Activated CD4-positive, CD25-positive, alpha-beta regulatory T cell treated with anti-CD3 and anti-CD28 coated beads, Interleukin-2, amount 50 U/mL, for 24 hours (primary cell): Measurements from ENCODE around the gene CD79B.
A peak's percentile ranks its signal among the peaks of the same experiment; 100 is the strongest.

ENCODE experiments used
- ATAC-seq, 2 donors: fragments of 150-1000 bp; cut with Tn5 transposase; one replicate each; pipeline ENCODE4 v1.10.0; 2021; ENCODE audit warnings: mild to moderate bottlenecking in 1 of 2, moderate library complexity in 1 of 2

Gene CD79B

GRCh38 chr17:63931981-63932561 lies at the start of gene CD79B:
TSS of gene CD79B (minus strand) at chr17:63932331. CDS start at chr17:63932261, 70 bp downstream.
- peak; percentile 77 to 78 for ATAC-seq

GRCh38 chr17:63978272-63979200 lies 46.4 kb upstream of the CD79B start:
- no peak for ATAC-seq

- no peak for ATAC-seq
These were observed 44.6 kb upstream of the CD79B start for GRCh38 chr17:63976702-63977101.

- no peak for ATAC-seq
These were observed 43.5 kb upstream of the CD79B start for GRCh38 chr17:63975541-63976092.

GRCh38 chr17:63974594-63975192 lies 42.6 kb upstream of the CD79B start:
- ATAC-seq: peak; percentile 21 to 30

- ATAC-seq: no peak
These were observed 41.9 kb upstream of the CD79B start for GRCh38 chr17:63973930-63974593.

- ATAC-seq: no peak
These were observed 41.1 kb upstream of the CD79B start for GRCh38 chr17:63973247-63973646.

- no peak for ATAC-seq
These were observed 40.7 kb upstream of the CD79B start, which contains the start of gene SCN4A for GRCh38 chr17:63972796-63973195. TSS of gene SCN4A (minus strand) at chr17:63972918. CDS start at chr17:63972841, 77 bp downstream.

GRCh38 chr17:63969278-63969677 lies 37.1 kb upstream of the CD79B start:
- no peak for ATAC-seq

- peak; percentile 14 to 64 for ATAC-seq
These were observed 35.8 kb upstream of the CD79B start for GRCh38 chr17:63967953-63968352.

- peak; percentile 47 to 73 for ATAC-seq
These were observed 34.6 kb upstream of the CD79B start for GRCh38 chr17:63966646-63967264.

GRCh38 chr17:63963123-63963522 lies 31.0 kb upstream of the CD79B start:
- ATAC-seq: no peak

- ATAC-seq: no peak
These were observed 30.2 kb upstream of the CD79B start for GRCh38 chr17:63962298-63962744.

- ATAC-seq: peak; percentile 49 to 61
These were observed 29.5 kb upstream of the CD79B start for GRCh38 chr17:63961355-63962212.

- no peak for ATAC-seq
These were observed 28.3 kb upstream of the CD79B start for GRCh38 chr17:63960430-63960829.

- no peak for ATAC-seq
These were observed 27.9 kb upstream of the CD79B start for GRCh38 chr17:63960006-63960405.

GRCh38 chr17:63956296-63956920 lies 24.3 kb upstream of the CD79B start:
- ATAC-seq: no peak

- no peak for ATAC-seq
These were observed 23.7 kb upstream of the CD79B start for GRCh38 chr17:63955791-63956190.

- ATAC-seq: no peak
These were observed 23.1 kb upstream of the CD79B start for GRCh38 chr17:63955232-63955631.

- ATAC-seq: peak; percentile 68 to 69
These were observed 22.4 kb upstream of the CD79B start for GRCh38 chr17:63954402-63955063.
